WI38 (cell line): Measurements from ENCODE around the gene QSOX1.

Experiments used
- H3K4me3 ChIP-seq: 2 replicates; pipeline ENCODE4 v1.5.1; 2011; ENCODE audit warnings: low read depth, mild to moderate bottlenecking, control low read depth, low read length
- CTCF ChIP-seq: IDR thresholded peaks from 2 replicates; pipeline ENCODE4 v1.5.1; 2012; ENCODE audit warnings: low read depth, mild to moderate bottlenecking, control low read depth, low read length

The QSOX1 gene

GRCh38 chr1:180231936-180232335 lies 77.3 kb downstream of the QSOX1 start:
- peak overlapping the region; percentile 56 for H3K4me3 ChIP-seq

DNA sequence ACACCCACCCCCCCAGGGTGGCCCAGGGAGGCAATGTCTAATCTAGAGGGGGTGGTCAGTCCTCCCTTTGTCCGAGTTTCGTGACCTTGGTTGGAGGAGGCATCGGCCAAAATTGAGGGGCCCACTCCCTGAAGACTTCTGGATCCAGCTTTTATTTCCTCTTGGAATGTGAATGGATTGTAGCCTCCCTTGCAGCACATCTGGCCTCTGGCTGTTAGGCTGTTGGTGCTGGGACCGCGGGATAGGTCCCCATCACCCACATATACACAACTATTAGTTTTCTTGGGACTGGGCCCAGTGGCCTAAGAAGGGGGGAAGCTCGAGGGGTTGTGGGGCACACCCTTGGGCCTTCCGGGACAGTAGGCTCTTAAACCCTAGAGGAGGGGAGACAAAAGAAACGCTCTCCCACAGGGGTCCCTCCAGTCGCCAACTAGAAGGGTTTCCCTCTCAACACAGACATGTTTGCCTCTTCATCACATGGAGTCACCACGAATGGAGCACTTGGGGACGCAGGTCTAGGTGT lies 77.9 kb downstream of the QSOX1 start:
- no peak for TF ChIP-seq CTCF
- no peak overlapping the region for H3K4me3 ChIP-seq

More at GRCh38 chr1:180231936-180232335, 77.3 kb downstream of the QSOX1 start:
- TF ChIP-seq CTCF = no peak

DNA sequence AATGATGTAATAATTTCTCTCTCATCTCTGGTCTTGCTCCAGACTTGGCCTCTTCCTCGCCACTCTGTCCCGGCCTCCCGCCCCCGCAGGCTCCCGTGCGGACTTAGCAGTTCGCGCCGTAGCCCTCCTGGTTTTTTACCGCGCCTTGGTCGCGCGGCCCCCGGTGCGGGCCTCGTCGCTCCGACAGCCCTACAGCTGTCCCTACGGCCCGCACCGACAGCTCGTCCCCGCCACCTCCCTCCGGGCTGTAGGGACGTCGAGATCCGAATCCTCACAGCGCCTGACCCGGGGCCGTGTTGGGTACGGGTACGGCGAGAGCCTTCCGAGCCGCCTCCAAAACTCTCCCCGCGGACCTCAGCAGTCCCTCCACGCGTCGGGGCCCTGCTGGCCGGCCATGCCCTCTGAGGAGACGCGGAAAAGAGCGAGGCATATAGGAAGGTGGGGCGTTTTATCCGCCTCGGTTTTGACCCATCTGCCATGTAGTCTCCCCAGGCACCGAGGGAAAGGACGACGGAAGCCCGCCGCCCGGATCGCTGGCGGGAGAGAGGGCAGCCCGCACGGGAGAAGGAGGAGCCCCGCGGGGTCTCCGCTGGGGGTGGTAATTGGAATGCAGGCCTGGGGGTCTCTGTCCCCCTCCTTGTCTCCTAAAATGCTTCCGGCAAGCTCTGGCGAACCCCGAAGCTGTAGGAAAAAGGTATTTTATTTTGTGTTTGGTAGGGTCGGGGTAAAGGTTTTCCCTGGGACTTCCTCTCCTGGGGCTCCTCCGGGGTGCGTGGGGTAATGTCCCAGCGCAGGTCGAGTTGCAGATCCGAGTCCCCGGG lies 78.7 kb downstream of the QSOX1 start:
- no peak for TF ChIP-seq CTCF
- no peak overlapping the region for H3K4me3 ChIP-seq

DNA sequence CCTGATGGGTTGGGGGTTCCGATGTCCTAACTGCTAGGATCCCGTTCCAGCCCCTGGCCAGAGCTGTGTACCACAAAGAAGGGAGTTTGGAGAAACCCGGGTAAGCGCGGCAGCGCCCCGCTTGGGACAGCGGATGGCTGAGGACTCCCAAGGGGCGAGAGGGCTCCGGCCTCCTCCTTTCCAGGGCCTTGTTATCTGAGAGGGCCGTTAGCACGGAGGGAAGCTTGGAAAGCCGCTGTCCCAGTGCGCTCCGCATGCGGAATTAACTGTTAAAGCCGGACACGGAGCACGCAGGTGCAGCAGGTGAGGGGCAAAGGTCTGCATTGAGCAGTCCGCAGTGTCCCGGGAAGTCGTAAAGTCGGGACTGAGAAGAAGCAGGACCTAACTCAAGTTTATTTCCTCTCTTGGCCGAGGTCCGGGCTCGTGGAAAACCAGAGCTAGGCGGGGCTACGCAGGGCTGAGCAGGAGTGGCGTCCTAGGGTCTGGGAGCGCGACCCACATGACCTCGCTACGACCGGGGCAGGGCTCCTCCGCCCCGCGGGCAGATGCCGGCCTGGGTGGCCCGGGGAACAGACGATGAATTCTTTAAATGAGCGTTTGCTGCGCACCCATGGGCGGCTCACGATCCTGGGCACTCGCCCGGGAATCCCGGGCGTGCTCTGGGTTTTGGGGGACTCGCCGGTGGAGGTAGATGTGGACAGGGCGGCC lies 79.9 kb downstream of the QSOX1 start:
- H3K4me3 ChIP-seq = no peak overlapping the region
- TF ChIP-seq CTCF = no peak

DNA sequence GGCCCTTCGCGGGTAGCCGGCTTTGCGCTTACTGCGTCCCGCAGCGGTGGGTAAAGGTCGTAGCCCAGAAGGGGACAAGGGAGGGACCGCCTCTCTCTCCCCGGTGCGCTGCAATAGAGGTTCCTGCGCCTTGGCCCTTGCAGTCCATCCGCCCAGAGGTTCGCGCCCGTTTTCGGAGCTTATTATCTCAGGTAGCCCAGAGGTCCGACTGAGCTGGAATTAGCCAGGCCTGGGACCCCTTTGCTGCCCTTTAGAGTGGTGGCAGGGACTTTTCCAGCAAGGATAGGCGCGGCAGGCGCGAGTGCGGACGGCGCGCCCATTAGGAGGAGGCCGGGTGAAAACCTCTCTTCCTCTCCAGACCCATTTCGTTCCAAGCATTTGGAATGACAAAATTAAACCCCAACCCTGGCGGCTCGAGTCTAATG lies 80.4 kb downstream of the QSOX1 start:
- no peak overlapping the region for H3K4me3 ChIP-seq
- TF ChIP-seq CTCF = no peak

GRCh38 chr1:180235502-180236239 lies 81.0 kb downstream of the QSOX1 start:
- no peak for TF ChIP-seq CTCF

More at GRCh38 chr1:180235502-180236239, 81.0 kb downstream of the QSOX1 start:
- H3K4me3 ChIP-seq = no peak overlapping the region
